H1 (cell line): ENCODE results near the gene SLC16A6. TPM values are rescaled to one million over a fixed set of nuclear protein-coding genes. Genes with fewer than 3 reads are reported as not detected.

ENCODE experiments used
- CHD2 ChIP-seq: IDR thresholded peaks from 2 replicates; pipeline ENCODE4 v1.6.1; 2012; ENCODE audit warnings: low read length, improper control_type of control experiment
- EGR1 ChIP-seq: IDR thresholded peaks from 2 replicates; pipeline ENCODE4 v1.6.1; 2011; ENCODE audit warnings: low read depth, low read length, borderline replicate concordance
- ZNF274 ChIP-seq: IDR thresholded peaks from 2 replicates; pipeline ENCODE4 v1.7.0; 2012; ENCODE audit warnings: low read length, borderline replicate concordance; ENCODE audit errors: extremely low read depth
- polyA plus RNA-seq, 7 experiments: library from polyadenylated mRNA; depleted of rRNA in 3 of 7; stranded (reverse) in 5 of 7; unstranded in 2 of 7; fragments of >200 nt in 5 of 7; fragments of 200-250 nt in 2 of 7; gene quantifications; 1 replicate in 5 of 7; 2 replicates in 1 of 7; 4 replicates in 1 of 7; pipeline versions ENCODE4 v1.2.1 to v1.2.3, GENCODE V29; 2011 to 2013; ENCODE audit warnings: missing spikeins in 2 of 7, mixed read lengths in 2 of 7
- total RNA-seq: library from RNA; stranded (reverse); fragmentation: NEBNext Ultra II Directional; extraction: Animal tissue kit (Norgen Biotek cat#: 25700); gene quantifications from 2 replicates; pipeline ENCODE4 v1.2.1, GENCODE V29; 2021

The SLC16A6 gene
- total and polyA plus RNA-seq, 2 of the 8 experiments (the other 6 are each of a cell fraction or from before 2014, with no cell fraction given): 0.17 to 0.22 TPM

DNA sequence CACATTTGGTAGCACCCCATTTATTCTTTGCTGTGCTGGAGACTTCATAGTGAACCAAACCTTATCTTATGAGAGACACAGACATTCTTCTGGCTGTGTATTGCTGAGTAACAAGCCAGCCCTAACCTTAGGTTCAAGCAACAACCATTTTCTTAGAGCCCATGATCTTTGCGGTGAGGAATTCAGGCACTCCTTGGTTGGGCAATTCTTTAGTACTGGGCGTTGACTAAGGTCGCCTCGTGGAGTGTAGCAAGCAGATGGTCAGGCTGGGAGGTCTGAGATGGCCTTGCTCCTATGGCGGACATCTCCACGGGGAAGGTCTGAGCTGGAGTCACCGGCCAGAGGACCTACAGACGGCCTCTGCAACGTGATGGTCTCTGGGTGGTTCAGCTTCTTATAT lies 43.5 kb upstream of the SLC16A6 start (continued):
- TF ChIP-seq ZNF274: no peak
- TF ChIP-seq CHD2: no peak
- TF ChIP-seq EGR1: no peak
- TF ChIP-seq, all 59 proteins: peak for 0
